HepG2 (cell line): Measurements from ENCODE around the gene TSSK2. TPM values are rescaled to one million over a fixed set of nuclear protein-coding genes. Genes with fewer than 3 reads are reported as not detected.

Experiments
- ATAC-seq: fragments of 200-7000 bp; cut with Tn5 transposase; 3 replicates; pipeline ENCODE4 v1.9.1; 2020; ENCODE audit warnings: mild to moderate bottlenecking, moderate library complexity
- BruUV-seq: library from RNA; stranded (reverse); fragments of 400-500 nt; replicated peaks from 2 replicates; lab custom pipeline; 2021; lab: Mats Ljungman, UMichigan
- CTCF ChIA-PET: fragments of 300-600 bp; formaldehyde crosslinking; extraction: SDS; loops from one replicate; lab custom pipeline; 2021; ENCODE audit warnings: low total read pairs, inconsistent platforms, low intra/inter-chr PET ratio; lab: Yijun Ruan, JAX
- POLR2A ChIA-PET: fragments of 350-600 bp; sonication (Branson Sonifier 250); formaldehyde crosslinking; loops from one replicate; lab custom pipeline; 2020; ENCODE audit warnings: antibody characterized with exemption, inconsistent platforms; lab: Yijun Ruan, JAX
- DNase-seq: peaks from one replicate; pipeline ENCODE4 v3.0.0-alpha.2; 2015; ENCODE audit warnings: low spot score
- FAIRE-seq: peaks from 3 replicates; lab custom pipeline; 2011; peaks lifted over from hg19 to GRCh38; lab: Jason Lieb, UNC
- H2AFZ ChIP-seq: one replicate; pipeline ENCODE4 v1.6.1; 2011; ENCODE audit warnings: low read length, inconsistent platforms
- H3K27ac ChIP-seq: fragments of 300-600 bp; 3 replicates; pipeline ENCODE4 v1.8.0; 2011; ENCODE audit warnings: mixed run types, mild to moderate bottlenecking, mixed read lengths, low read length, inconsistent platforms; ENCODE audit not compliant: insufficient read depth; ENCODE audit errors: extremely low read length
- H3K27me3 ChIP-seq, 2 experiments: fragments of 200-600 bp in 1 of 2; 2 replicates in 1 of 2; 3 replicates in 1 of 2; pipeline versions ENCODE4 v1.6.0 to v1.8.0; 2011; ENCODE audit warnings: low read length in 2 of 2, mild to moderate bottlenecking in 2 of 2, moderate library complexity in 2 of 2, inconsistent platforms in 1 of 2; ENCODE audit not compliant: insufficient read depth in 2 of 2, control insufficient read depth in 1 of 2
- H3K36me3 ChIP-seq, 2 experiments: fragments of 200-600 bp in 1 of 2; replicated peaks in 1 of 2; 2 replicates in 1 of 2; 3 replicates in 1 of 2; pipeline versions ENCODE4 v1.5.1 to v1.8.0; 2011; ENCODE audit warnings: low read length in 2 of 2, inconsistent platforms in 1 of 2; ENCODE audit not compliant: insufficient read depth in 2 of 2, control insufficient read depth in 1 of 2
- H3K4me1 ChIP-seq: 2 replicates; pipeline ENCODE4 v1.5.1; 2012; ENCODE audit warnings: low read length, inconsistent platforms; ENCODE audit not compliant: insufficient read depth
- H3K4me2 ChIP-seq: 2 replicates; pipeline ENCODE4 v1.6.0; 2011; ENCODE audit warnings: low read depth, low read length, inconsistent platforms
- H3K4me3 ChIP-seq, 3 experiments: fragments of 200-600 bp in 1 of 3; sonication (generic), shearing (Covaris generic) in 1 of 3; replicated peaks in 1 of 3; 2 replicates each; pipeline ENCODE4 v1.5.1; 2011 to 2016; ENCODE audit warnings: low read length in 3 of 3, inconsistent platforms in 2 of 3, low read depth in 2 of 3, mild to moderate bottlenecking in 2 of 3, control low read depth in 1 of 3, mixed read lengths in 1 of 3; ENCODE audit not compliant: insufficient read depth in 1 of 3
- H3K79me2 ChIP-seq: one replicate; pipeline ENCODE4 v1.6.1; 2011; ENCODE audit warnings: low read length, inconsistent platforms; ENCODE audit not compliant: insufficient read depth
- H3K9ac ChIP-seq: 2 replicates; pipeline ENCODE4 v1.6.0; 2011; ENCODE audit warnings: mild to moderate bottlenecking, low read depth, low read length, inconsistent platforms; ENCODE audit not compliant: insufficient read depth
- H3K9me3 ChIP-seq: 2 replicates; pipeline ENCODE4 v1.5.1; 2012; ENCODE audit warnings: mild to moderate bottlenecking, low read length
- H4K20me1 ChIP-seq: 2 replicates; pipeline ENCODE4 v1.6.0; 2011; ENCODE audit warnings: inconsistent platforms, mild to moderate bottlenecking, low read length, moderate library complexity; ENCODE audit not compliant: insufficient read depth
- HMG20A ChIP-seq: IDR thresholded peaks from 2 replicates; pipeline ENCODE4 v1.6.1; 2016; ENCODE audit warnings: borderline replicate concordance
- JUNB ChIP-seq: sonication (generic); formaldehyde crosslinking; IDR thresholded peaks from 2 replicates; pipeline ENCODE4 v1.8.0; 2022; ENCODE audit warnings: missing genetic modification reagents, mild to moderate bottlenecking, borderline replicate concordance
- MTA1 ChIP-seq: sonication (generic); formaldehyde crosslinking; IDR thresholded peaks from 2 replicates; pipeline ENCODE4 v1.4.0; 2020; ENCODE audit warnings: missing genetic modification reagents, mild to moderate bottlenecking, borderline replicate concordance
- PCBP1 ChIP-seq: fragments of 200-400 bp; formaldehyde crosslinking; IDR thresholded peaks from 2 replicates; pipeline ENCODE4 v1.6.1; 2017; ENCODE audit warnings: mild to moderate bottlenecking, low read depth, low read length, borderline replicate concordance
- SALL1 ChIP-seq: sonication (generic); formaldehyde crosslinking; IDR thresholded peaks from 2 replicates; pipeline ENCODE4 v1.8.0; 2022; ENCODE audit warnings: mild to moderate bottlenecking, missing genetic modification reagents
- SCMH1 ChIP-seq: sonication (generic); formaldehyde crosslinking; IDR thresholded peaks from 2 replicates; pipeline ENCODE4 v1.9.0; 2021; ENCODE audit warnings: missing genetic modification reagents, mild to moderate bottlenecking, borderline replicate concordance
- XRCC5 ChIP-seq: fragments of 200-400 bp; formaldehyde crosslinking; optimal IDR thresholded peaks from 2 replicates; pipeline ENCODE3; 2017; ENCODE audit warnings: mild to moderate bottlenecking, low read length
- YEATS2 ChIP-seq: sonication (generic); formaldehyde crosslinking; IDR thresholded peaks from 2 replicates; pipeline ENCODE4 v1.4.0; 2020; ENCODE audit warnings: missing genetic modification reagents, borderline replicate concordance
- ZKSCAN1 ChIP-seq: fragments of 150-350 bp; IDR thresholded peaks from 2 replicates; pipeline ENCODE4 v1.6.1; 2014; ENCODE audit warnings: low read length
- ZNF20 ChIP-seq: sonication (generic); formaldehyde crosslinking; IDR thresholded peaks from 2 replicates; pipeline ENCODE4 v1.4.0; 2020; ENCODE audit warnings: mild to moderate bottlenecking, moderate library complexity, missing genetic modification reagents
- ZNF678 ChIP-seq: sonication (generic); formaldehyde crosslinking; IDR thresholded peaks from 2 replicates; pipeline ENCODE4 v1.4.0; 2020; ENCODE audit warnings: mild to moderate bottlenecking, missing genetic modification reagents
- ZNF709 ChIP-seq: sonication (generic); formaldehyde crosslinking; IDR thresholded peaks from 2 replicates; pipeline ENCODE4 v1.5.0; 2020; ENCODE audit warnings: mild to moderate bottlenecking, missing genetic modification reagents
- ZNF773 ChIP-seq: sonication (generic); formaldehyde crosslinking; IDR thresholded peaks from 2 replicates; pipeline ENCODE4 v1.4.0; 2020; ENCODE audit warnings: missing genetic modification reagents, borderline replicate concordance
- ZNF782 ChIP-seq: sonication (generic); formaldehyde crosslinking; IDR thresholded peaks from 2 replicates; pipeline ENCODE4 v1.4.0; 2020; ENCODE audit warnings: missing genetic modification reagents, mild to moderate bottlenecking, borderline replicate concordance
- WGBS: methylation state at CpG from one replicate; pipeline ENCODE4 v1.1.6; 2017; ENCODE audit warnings: low lambda C conversion rate; 5-methylcytosine and 5-hydroxymethylcytosine counted together
- in situ Hi-C: cut with HindIII; loops from 2 replicates; pipeline ENCODE4 v1.10.0; 2017; ENCODE audit warnings: low pct_unique_long_range_greater_than_20kb; ENCODE audit not compliant: extremely low pct_ligation_motif_present
- intact Hi-C: fragments of 100-400 bp; cut with micrococcal nuclease; formaldehyde crosslinking; loops from one replicate; pipeline ENCODE4 v1.10.0; 2022; ENCODE audit not compliant: unreplicated experiment
- polyA plus RNA-seq, 8 experiments: library from polyadenylated mRNA; depleted of rRNA in 3 of 8; stranded (reverse) in 7 of 8; unstranded in 1 of 8; fragments of >200 nt; fragmentation: Illumina TruSeq in 4 of 8; extraction: Trizol in 4 of 8; gene quantifications; 2 replicates each; pipeline versions ENCODE4 v1.2.1 to v1.2.3, GENCODE V29; 2011 to 2016; ENCODE audit warnings: low read depth in 4 of 8, missing spikeins in 1 of 8, mixed read lengths in 1 of 8; ENCODE audit not compliant: insufficient read depth in 1 of 8
- total RNA-seq, 5 experiments: library from RNA; depleted of rRNA; stranded (reverse); fragments of >200 nt; fragmentation: Illumina TruSeq; extraction: Trizol; gene quantifications; 2 replicates each; pipeline ENCODE4 v1.2.3, GENCODE V29; 2016; ENCODE audit warnings: low read depth in 1 of 5
- TF ChIP-seq, protein P1 (sequence below): sonication (generic); formaldehyde crosslinking; IDR thresholded peaks from 2 replicates; pipeline ENCODE4 v1.5.1; 2020; ENCODE audit warnings: missing genetic modification reagents, mild to moderate bottlenecking, borderline replicate concordance
- TF ChIP-seq, protein P2 (sequence below): sonication (generic); formaldehyde crosslinking; IDR thresholded peaks from 2 replicates; pipeline ENCODE4 v1.5.1; 2020; ENCODE audit warnings: missing genetic modification reagents, mild to moderate bottlenecking, borderline replicate concordance
- TF ChIP-seq, protein P3 (sequence below): sonication (generic); formaldehyde crosslinking; IDR thresholded peaks from 2 replicates; pipeline ENCODE4 v1.4.0; 2020; ENCODE audit warnings: missing genetic modification reagents, mild to moderate bottlenecking, borderline replicate concordance
- TF ChIP-seq, protein P4 (sequence below): sonication (generic); formaldehyde crosslinking; IDR thresholded peaks from 2 replicates; pipeline ENCODE4 v1.8.1; 2023; ENCODE audit warnings: missing genetic modification reagents, mild to moderate bottlenecking, borderline replicate concordance

Gene TSSK2
- total and polyA plus RNA-seq, 2 of the 13 experiments (the other 11 are each of a cell fraction or from before 2014, with no cell fraction given) = not detected

DNA sequence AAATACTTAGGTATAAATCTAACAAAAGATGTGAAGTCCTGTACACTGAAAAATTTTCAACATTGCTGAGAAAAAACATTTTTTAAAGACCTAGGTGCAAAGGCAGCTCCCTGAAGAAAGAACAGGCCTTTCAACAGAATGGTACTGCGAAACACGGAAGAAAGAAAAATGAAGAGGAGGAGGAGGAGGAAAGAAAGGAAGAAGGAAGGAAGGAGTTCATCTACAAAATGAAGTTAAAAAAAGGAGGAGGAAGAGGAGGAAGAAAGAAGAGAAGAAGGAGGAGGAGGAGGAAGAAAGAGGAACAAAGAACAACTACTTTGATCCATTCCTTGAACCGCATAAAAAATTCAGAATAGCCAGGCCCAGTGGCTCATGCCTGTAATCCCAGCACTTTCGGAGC, 38.4 kb upstream of the TSSK2 start:
- POLR2A ChIA-PET = no interaction called here
- in situ Hi-C loops = no loop called here
- H3K79me2 ChIP-seq = peaks cover 6% of the 10 kb centered on the region
- over 99% methylated on average over 4 of the region's 4 CpGs for WGBS
- FAIRE-seq (no peak), DNase-seq (no peak), ATAC-seq (no peak)
- H3K9ac ChIP-seq = no peak overlapping the region
- H4K20me1 ChIP-seq = no peaks in the 10 kb centered on the region
- no TSS peak for BruUV-seq
- peaks cover 9 to 16% of the 10 kb centered on the region in 2 experiments for H3K36me3 ChIP-seq
- no peak overlapping the region for H3K4me3 ChIP-seq
- H3K4me2 ChIP-seq = no peak overlapping the region
- H2AFZ ChIP-seq = no peak overlapping the region
- H3K27me3 ChIP-seq = no peaks in the 10 kb centered on the region; a peak in 1 of 5 replicates
- no peak for TF ChIP-seq MTA1 (CRISPR knock-in tag)
- TF ChIP-seq, protein P1, sequence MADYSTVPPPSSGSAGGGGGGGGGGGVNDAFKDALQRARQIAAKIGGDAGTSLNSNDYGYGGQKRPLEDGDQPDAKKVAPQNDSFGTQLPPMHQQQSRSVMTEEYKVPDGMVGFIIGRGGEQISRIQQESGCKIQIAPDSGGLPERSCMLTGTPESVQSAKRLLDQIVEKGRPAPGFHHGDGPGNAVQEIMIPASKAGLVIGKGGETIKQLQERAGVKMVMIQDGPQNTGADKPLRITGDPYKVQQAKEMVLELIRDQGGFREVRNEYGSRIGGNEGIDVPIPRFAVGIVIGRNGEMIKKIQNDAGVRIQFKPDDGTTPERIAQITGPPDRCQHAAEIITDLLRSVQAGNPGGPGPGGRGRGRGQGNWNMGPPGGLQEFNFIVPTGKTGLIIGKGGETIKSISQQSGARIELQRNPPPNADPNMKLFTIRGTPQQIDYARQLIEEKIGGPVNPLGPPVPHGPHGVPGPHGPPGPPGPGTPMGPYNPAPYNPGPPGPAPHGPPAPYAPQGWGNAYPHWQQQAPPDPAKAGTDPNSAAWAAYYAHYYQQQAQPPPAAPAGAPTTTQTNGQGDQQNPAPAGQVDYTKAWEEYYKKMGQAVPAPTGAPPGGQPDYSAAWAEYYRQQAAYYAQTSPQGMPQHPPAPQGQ = no peak
- TF ChIP-seq ZNF20 (CRISPR knock-in tag) = no peak
- no peak for TF ChIP-seq YEATS2
- no peak for TF ChIP-seq ZNF782 (CRISPR knock-in tag)
- no peak for TF ChIP-seq ZNF709 (CRISPR knock-in tag)
- no peak for TF ChIP-seq PCBP1
- no peak for TF ChIP-seq ZKSCAN1
- TF ChIP-seq ZNF773 (CRISPR knock-in tag) = no peak
- TF ChIP-seq SCMH1 = no peak
- TF ChIP-seq ZNF678 = no peak
- TF ChIP-seq SALL1 (CRISPR knock-in tag) = no peak
- TF ChIP-seq HMG20A (CRISPR knock-in tag) = no peak
- no peak for TF ChIP-seq JUNB (CRISPR knock-in tag)
- TF ChIP-seq, protein P2, sequence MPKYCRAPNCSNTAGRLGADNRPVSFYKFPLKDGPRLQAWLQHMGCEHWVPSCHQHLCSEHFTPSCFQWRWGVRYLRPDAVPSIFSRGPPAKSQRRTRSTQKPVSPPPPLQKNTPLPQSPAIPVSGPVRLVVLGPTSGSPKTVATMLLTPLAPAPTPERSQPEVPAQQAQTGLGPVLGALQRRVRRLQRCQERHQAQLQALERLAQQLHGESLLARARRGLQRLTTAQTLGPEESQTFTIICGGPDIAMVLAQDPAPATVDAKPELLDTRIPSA (CRISPR knock-in tag) = no peak
- TF ChIP-seq, protein P3, sequence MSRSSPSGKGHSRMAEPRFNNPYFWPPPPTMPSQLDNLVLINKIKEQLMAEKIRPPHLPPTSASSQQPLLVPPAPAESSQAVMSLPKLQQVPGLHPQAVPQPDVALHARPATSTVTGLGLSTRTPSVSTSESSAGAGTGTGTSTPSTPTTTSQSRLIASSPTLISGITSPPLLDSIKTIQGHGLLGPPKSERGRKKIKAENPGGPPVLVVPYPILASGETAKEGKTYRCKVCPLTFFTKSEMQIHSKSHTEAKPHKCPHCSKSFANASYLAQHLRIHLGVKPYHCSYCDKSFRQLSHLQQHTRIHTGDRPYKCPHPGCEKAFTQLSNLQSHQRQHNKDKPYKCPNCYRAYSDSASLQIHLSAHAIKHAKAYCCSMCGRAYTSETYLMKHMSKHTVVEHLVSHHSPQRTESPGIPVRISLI (CRISPR knock-in tag) = no peak
- TF ChIP-seq XRCC5 = no peak
- TF ChIP-seq, protein P4, sequence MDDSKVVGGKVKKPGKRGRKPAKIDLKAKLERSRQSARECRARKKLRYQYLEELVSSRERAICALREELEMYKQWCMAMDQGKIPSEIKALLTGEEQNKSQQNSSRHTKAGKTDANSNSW (CRISPR knock-in tag) = no peak
- intact Hi-C loops = no loop called here
- H3K9me3 ChIP-seq = no peaks in the 10 kb centered on the region
- H3K4me1 ChIP-seq = peaks cover 18% of the 10 kb centered on the region
- CTCF ChIA-PET = no interaction called here
- no peak overlapping the region for H3K27ac ChIP-seq
